HuH-7.5 (cell line): Measurements from ENCODE around the gene PSMB9.
"Not testable (repeated sequence)": the region's sequence is repeated elsewhere in the genome, so short reads cannot be mapped to it uniquely, and the experiment has no call there.

Experiments
- DNase-seq: peaks from one replicate; pipeline ENCODE4 v3.0.0; 2011; ENCODE audit warnings: low spot score

PSMB9 gene

DNA sequence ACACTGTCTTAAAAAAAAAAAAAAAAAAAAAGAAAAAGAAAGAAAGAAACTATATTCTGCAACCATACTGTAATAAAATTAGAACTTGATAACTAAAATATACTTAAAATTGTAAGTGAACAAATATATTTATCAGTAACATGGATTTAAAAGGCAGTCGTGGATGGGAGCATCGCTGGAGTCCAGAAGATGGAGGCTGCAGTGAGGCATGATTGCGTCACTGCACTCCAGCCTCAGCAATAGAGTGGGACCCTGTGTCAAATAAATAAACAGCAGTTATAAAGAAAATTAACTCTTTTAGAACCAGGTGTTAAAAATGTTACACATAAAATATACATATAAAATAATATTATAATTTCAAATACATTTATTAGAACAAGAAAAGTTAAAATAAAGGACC, 8.7 kb downstream of the PSMB9 start:
- DNase-seq = no peak

DNA sequence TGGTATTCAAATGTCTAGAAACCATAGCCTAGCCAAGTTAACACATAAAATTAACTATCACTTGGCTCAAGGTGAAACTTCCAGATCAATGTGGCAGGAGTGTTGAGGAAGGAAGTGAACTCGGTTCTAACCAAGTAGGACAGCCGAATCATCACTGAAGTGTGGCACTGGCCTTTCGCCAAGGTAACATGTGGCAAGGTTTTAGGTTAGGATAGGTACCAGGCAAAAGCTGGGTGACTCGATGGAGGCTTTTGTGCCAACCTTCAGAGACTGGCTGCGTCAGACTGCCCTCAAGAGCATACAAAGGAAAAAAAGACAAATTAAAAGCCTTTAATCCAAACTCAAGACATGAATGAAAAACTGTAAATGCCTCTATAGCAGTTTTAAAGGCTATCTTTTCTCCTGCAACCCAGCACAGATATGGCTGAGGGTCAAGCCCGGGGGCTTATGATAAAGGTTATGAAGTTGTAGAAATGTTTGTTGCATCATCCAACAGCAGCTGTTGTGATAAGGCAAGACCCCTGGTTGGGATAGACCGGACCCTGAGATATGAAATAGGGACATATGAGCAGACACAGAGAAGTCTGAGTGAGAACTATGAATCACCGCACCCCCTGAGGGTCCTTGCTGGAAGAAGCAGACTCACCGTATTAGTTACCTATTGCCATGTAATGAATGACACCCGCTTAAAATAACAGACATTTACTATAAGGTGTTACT, 11.9 kb downstream of the PSMB9 start:
- DNase-seq = no peak

DNA sequence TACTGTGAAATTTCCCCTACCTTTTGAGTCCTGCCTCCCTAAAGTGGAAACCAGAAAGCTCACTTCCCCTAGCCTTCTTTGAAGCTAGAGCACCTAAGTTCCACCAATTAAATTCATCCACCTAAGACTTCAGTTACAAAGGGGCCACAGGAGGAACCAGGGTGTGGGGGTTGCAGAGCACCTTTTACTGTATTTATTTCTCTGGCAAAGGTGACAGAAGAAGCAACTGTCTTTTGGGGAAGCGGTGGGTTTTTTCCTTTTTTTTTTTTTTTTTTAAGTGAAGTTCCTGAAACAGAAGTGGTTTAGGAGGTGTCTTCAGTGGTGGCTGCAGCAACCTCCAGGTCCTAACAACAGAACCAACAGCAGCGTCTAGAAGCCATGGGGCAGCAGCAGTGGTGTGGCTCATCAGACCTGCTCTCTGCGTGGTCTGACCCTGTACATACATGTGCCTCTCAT, 13.1 kb downstream of the PSMB9 start:
- no peak for DNase-seq

DNA sequence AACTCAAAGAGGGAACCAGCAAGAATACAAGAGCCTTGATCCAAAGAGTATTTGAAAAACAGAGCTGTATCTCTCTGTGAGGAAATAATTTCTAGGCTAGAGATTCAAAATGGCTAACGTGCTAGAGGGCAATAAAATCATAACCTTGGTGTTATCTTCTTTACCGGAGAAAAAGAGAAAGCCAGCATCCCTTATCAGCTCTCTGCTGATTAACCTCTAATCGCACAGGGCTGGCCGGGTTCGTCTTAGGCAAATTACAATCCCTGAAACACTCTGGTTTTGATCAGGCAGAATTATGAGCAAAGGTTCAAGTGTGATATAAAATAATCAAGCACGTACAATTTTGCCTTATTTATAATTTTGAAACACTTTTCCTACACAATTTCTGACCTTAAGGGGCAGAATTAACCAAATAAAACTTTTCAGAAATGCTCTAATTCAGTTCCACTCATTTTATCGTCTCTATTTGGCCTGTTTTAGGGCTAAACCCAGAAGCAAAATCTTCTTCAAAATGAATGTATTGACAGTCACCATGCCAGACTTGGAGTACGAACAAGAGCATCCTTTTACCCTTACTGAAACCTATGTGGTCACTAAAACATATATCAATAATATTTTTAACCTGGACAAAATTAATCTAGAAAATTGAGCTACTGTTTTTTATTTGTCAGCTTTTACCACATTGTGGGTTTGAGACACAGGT, 13.7 kb downstream of the PSMB9 start:
- no peak for DNase-seq

DNA sequence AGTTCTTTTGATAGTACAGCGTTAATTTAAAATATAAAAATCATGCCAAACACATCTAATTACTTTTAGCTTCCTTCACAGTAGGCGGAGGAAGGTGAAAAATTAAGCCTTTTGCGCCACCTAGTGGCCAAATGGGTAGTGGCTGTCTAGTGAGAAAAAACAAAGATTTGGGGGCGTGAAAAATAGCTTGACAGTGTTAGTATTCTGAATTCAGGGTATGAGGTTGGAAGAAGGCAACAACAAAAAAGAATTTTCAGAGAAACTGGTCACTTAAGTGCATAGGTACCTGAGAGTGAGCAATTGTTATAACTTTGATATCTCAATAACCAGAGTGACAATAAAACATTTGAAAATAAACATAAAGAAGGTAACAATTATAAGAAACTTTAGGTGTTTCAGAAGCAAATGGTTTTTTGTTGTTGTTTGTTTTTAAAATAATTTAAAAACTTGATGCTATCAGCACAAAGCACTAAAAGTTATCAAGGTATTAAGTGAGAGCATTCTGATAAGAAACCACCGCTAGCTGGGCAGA, 14.3 kb downstream of the PSMB9 start:
- no peak for DNase-seq

DNA sequence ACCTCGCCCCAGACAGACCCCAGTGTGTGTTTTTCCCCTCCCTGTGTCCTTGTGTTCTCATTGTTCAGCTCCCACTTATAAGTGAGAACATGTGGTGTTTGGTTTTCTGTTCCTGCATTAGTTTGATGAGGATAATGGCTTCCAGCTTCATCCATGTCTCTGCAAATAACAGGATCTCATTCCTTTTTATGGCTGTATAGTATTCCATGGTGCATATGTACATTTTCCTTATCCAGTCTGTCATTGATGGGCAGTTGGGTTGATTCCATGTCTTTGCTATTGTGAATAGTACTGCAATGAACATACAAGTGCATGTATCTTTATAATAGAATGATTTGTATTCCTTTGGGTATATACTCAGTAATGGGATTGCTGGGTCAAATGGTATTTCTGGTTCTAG, 20.0 kb downstream of the PSMB9 start:
- DNase-seq = not testable (repeated sequence)

DNA sequence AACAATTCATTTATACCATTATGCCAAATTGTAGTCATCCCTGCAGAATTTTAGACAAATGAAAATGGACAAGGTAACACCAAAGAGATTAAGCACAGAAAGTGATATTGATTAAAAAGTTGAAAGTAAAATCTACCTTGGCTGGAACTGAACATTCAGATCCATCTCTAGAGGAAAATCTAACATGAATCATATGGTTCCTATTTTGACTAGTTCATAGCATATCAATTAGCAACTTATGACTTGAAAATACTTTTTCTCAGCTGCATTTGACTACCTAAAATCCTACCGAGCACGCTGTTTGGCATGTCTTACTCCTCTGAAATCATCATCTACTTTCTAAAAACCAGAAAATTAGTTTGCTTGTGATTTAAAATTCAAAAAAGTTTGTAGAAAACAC, 22.6 kb downstream of the PSMB9 start:
- no peak for DNase-seq

DNA sequence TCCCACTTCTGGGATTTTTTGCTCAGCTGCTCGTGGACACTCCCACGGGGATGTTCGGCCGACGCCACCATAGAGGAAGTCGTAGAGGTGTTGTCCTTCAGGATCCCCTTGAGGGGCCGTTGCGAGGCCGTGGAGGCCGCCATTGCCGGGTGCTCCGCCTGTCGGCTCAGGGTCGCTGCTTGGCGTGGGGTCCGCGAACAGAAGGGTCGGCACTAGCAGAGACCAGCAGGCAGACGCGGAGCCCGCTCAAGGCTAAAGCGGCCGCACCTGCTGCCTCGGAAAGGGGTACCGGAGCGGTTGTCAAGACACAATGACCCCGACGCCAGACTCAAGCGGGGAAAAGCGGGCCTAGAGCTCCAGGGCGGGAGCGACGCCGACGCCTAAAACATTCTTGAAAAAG, 25.7 kb downstream of the PSMB9 start:
- no peak for DNase-seq

DNA sequence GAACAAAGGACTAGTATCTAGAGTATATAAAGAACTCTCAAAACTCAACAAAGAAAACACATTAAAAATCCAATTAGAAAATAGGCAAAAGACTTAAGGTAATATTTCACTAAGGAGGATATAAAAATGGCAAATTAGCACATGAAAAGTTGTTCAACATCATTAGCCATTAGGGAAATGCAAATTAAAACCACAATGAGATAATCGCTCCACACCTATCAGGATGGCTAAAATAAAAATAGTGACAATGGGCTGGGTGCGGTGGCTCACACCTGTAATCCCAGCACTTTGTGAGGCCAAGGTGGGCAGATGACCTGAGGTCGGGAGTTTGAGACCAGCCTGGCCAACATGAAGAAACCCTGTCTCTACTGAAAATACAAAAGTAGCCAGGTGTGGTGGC, 27.0 kb downstream of the PSMB9 start:
- not testable (repeated sequence) for DNase-seq

DNA sequence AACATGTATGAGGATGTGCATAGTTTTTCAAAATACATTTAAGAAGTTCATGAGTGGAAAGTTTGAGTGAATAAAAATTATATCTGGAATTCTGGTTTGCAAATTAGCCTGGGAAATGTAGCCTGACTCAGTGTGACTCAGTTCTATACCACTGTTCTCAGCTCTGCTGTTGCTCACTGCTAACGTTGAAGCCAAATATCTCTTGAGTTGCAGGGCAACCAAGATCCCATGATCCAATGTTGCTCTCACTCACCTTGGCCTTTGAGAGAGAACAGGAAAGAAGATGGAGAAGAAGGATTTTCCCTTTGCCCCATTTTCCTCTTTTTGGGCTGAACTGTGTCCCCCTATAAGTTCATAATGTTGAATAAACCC, 28.9 kb downstream of the PSMB9 start:
- DNase-seq = no peak

DNA sequence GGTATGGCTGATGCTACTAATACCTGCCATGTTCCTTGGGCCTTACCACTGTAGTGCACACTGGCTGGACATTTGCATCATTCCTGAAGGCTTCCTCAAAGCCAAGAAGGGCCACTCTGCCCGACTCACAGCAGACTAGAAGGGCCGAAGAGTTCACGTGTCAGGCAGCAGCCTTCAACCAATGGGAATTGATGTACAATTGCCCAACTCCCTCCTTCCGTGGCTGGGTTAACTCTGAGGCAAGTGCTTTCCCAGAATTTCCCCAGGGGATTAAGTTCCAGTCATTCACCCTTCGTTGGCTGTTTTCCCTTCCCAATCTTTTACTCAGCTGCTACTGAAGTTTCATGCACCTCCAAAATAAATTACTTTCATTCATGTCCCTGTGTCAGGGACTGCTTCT, 29.8 kb downstream of the PSMB9 start:
- DNase-seq = no peak

DNA sequence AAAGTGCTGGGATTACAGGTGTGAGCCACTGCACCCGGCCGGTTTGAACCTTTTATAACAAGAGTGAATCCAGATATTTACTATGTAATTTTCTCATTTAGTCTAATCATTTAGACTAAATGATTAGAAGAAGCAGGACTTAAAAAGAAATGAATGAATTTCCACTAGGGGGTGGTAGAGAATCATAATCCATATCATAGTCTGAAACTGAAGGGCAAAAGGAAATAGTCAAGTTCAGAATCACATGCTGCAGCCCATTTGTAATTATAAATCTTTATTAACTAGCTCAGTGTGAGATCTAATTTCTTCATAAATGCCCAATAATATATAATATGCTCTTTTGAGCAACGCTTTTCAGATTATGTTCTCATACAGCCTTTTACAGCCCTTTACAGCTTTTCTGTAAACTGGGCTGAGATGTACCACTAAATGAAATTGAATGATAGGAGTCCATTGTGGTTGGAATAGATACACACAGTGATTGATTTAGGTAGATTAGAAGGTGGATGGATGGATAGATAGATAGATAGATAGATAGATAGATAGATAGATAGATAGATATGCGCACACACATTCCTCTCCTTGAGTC, 31.8 kb downstream of the PSMB9 start:
- peak; percentile 16 for DNase-seq

DNA sequence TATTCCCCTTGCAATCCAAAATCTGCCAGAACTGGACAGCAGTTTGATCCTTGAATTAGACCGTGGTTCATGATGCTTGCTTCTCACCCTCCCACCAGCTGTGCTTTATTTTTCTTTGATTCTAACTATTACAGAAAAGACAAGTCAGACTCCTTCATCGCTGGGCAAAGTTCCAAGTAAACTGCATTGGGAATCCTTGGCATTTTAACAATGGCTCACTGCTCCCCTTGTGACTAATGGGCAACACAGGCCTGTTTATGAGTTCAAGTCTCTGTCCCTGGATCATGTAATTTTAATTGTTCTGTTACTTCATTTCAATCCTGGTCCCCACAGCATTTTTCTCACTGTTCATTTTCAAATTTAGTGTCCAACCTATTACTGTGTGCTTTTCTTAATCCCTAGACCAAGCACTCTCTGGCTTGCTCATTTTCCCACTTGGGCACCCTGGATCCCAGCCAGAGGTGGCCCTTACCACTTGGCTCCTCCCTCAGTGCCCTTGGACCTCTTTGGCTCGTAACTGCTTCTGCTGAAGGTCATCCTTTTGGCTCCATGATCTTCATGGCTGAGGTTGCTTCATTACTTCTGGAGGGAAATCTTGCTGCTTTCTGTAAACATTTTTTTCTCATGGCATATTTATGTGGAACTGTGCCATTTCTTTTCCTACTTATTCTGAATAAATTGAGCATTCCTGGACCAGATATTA, 32.8 kb downstream of the PSMB9 start:
- DNase-seq = no peak

DNA sequence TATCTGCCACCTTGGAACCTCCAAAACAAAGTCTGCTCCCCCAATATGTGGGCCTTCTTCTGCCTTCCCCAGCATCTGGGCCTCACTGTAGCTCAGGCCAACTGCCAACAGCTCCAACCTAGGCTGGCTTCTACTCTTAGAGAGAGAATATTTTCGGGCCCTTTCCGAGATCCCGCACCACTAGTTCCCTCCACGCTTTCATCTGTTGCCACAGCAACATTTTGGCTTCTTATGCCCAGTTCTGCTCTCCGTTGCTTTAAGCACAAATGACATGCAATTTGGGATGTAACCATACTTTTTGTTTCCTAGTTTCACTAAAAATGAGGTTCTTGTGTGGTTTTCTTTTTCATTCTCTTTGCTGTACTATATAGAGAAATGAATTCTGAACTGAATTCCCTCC, 33.6 kb downstream of the PSMB9 start:
- no peak for DNase-seq

DNA sequence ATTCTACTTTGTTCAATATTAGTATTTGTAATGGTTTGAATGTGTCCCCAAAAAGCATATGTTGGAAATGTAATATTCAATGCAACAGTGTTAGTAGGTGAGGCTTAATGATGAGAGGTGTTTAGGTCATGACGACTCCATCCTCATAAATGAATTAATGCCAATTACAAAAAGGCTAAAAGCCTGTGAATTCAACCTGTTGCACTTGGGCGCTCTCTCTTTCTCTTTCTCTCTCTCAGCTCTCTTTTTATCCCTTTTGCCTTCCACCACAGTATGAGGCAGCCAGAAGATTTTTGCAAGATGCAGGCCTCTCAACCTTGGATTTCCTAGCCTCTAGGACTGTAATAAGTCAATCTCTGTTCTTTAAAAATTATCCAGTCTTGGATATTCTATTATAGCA, 34.6 kb downstream of the PSMB9 start:
- no peak for DNase-seq

DNA sequence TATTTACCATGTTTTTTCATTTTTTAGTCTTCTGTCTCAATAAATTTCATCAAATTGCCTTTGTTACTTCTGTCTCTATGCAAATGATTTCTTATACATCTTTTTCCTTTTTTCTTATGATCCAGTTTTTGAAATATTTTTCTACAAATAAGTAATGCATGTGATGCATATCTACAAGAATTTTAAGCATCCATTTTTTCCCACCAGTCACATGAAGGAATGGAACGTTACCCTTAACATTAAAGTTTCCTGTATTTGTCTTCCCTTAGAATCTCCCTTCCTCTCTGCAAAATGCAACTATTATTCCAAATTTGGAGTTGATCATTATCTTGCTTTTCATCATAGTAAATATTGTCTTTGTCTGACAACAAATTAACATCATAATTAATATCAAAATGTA, 35.5 kb downstream of the PSMB9 start:
- DNase-seq = no peak

DNA sequence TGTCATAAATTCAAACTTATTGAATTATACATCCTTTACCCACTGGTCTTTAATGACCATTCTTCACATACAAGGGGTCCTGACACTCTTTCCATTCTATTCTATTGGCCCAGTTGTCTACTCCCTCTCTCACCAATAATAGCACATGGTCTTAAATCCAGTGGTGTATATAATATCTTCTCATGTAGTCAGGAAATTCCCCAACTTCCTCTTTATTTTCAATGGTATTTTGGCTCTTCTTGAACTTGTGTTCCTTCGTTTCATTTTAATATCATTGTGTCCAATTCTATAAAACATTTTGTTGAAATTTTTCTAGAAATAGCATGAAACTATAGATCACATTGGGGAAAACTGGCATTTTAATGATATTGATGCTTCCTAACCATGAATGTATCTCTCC, 36.8 kb downstream of the PSMB9 start:
- no peak for DNase-seq

DNA sequence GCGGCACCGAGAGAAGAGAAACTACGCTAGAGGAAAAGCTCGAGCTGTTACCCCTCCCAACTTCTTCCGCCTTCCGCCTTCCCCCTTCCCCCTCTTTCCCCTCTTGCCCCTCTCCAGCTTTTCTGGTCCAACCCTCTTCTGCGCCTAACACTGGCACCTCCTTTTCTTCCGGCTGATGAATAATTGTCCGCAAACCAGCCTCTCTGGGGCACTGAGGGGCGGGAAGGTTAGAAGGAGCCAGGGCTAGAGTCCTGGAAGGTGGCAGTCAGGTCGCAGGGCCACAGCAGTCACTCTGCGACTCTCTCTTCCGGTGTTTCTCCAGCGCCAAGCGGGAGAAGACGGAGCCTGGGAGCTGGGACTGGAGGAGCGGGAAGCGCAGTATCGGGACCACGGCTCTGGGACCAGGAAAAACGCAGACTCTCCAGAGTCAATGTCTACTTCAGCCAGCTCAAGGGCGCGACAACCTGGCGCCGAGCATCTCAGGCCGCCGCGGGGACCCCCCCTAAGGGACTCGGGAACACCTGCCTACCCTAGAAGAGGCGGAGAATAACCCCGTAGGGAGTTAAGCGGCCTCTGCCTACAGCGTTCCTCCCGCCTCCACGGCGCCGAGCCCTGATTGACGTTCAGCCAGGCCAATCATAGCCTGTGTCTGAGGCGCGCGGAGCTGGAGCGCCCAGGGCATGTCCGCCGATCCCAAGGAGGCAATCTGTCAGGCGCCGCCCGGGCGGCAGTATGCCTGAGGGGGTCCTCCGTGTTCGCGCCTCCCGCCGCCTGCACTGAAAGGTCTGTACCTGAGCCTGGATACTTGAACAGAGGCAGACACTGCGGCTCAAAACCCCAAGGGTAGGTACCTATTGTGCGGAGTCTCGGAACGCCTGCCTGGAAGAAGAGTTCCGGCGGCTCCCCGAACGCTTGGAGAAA, 40.4 kb downstream of the PSMB9 start:
- peak; percentile 79 for DNase-seq

DNA sequence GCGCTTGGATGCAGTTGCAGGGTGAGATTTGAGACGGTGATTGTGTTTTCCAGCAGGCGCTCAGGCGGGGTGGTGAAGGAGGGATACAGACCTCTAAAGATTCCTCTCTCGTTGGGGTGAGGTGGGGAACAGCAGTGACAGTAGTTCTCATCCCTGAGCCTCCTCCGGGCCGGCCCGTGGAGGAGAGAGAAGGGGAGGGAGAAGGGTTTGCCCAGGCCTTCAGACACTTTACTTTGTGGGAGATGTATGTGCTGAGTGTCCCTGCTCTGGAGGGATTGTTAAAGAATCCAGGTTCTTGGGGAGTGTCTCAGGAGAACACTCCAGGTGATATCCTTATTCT, 41.0 kb downstream of the PSMB9 start:
- peak; percentile 16 for DNase-seq

DNA sequence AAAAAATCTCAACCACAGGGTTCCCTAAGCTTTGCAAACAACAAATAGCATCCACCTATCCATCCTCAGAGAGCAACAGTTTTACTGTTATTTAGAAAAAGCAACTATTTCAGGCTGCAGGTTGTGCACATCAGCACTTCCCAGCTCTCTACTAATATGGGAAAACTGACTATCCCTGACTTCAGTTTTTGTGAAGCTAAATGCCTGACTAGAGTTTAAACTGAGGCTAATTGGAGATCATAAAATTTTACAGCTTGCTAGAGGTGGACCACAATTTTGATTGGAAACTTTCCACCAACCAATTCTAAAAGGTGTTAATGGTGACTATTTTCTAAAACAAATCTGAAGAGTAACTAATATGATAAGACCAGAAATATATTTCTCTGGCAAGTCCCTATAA, 50.0 kb downstream of the PSMB9 start:
- no peak for DNase-seq

DNA sequence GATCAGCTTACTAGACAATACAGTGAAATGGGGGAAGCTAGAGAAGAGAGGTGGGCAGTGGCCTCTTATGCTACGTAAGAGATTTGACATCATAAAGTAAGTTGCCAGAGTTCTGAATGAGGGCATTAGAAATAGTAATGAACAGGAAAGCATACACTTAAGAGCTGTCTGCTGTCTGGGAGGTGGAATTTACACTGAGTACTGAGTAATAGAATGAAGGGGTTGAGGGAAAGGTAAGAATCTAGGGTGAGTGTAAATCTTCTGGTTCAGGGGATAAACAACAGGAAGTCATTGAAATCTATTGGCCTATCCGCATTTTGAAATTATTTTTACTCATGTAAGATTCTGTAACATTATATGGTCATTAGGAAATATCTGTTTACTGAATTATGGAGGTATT, 51.1 kb downstream of the PSMB9 start:
- DNase-seq = no peak

DNA sequence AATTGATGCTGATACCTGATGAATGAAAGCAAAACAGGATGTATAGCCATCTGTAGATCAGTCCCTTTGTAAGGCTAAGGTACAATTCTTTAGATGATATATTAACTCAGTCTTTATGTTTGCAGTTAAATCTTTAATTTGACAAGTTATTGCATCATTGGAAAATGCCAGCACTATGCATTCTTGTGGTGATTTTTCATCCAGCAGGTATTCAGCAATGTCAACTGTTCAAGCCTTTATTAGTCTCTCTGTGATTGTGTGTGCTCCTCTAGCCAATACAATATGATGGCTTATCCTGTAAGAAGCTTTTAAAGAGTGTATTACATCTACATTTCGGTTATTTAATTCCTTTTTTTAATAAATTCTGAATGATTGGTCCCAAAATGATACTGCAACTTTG, 52.5 kb downstream of the PSMB9 start:
- DNase-seq = no peak
